SU-DHL-6 (cell line): ENCODE measurements around the gene TNS1.

Experiments used
- EZH2phosphoT487 ChIP-seq: fragments of 200-600 bp; sonication (generic), shearing (Covaris generic); conservative IDR thresholded peaks from 2 replicates; pipeline ENCODE4 v1.6.1; 2018; ENCODE audit warnings: mild to moderate bottlenecking, antibody characterized with exemption, low read length, moderate library complexity, mixed read lengths
- TF ChIP-seq, protein P1 (sequence below): fragments of 200-600 bp; sonication (generic); IDR thresholded peaks from one replicate; pipeline ENCODE4 v1.5.1; 2017; ENCODE audit warnings: antibody characterized with exemption, mild to moderate bottlenecking, low read length, moderate library complexity; ENCODE audit not compliant: insufficient read depth, poor library complexity, severe bottlenecking

DNA sequence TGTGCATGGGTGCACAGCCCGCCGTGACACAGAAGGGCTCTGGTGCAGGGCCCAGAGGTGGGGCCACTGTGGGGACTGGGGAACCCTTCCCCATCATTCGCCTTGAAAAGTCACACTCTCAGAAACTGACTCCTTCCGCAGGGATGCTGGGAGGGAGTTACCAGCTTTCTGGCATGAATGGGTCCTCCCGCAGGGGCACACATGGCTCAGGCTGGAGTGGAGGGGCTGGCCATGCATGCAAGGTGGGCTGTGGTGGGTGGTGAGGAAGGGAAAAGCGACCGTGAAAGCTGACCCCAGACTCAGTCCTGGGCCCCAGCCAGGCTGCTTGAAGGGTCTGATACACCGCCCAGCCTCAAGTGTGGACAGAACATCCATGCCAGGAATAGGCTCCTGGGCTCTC is 201.1 kb downstream of the TNS1 start:
- TF ChIP-seq, protein P1, sequence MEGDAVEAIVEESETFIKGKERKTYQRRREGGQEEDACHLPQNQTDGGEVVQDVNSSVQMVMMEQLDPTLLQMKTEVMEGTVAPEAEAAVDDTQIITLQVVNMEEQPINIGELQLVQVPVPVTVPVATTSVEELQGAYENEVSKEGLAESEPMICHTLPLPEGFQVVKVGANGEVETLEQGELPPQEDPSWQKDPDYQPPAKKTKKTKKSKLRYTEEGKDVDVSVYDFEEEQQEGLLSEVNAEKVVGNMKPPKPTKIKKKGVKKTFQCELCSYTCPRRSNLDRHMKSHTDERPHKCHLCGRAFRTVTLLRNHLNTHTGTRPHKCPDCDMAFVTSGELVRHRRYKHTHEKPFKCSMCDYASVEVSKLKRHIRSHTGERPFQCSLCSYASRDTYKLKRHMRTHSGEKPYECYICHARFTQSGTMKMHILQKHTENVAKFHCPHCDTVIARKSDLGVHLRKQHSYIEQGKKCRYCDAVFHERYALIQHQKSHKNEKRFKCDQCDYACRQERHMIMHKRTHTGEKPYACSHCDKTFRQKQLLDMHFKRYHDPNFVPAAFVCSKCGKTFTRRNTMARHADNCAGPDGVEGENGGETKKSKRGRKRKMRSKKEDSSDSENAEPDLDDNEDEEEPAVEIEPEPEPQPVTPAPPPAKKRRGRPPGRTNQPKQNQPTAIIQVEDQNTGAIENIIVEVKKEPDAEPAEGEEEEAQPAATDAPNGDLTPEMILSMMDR, result no peak
- no peak for TF ChIP-seq EZH2phosphoT487
